H1 (cell line): ENCODE measurements around the gene FANCL. TPM values are rescaled to one million over a fixed set of nuclear protein-coding genes. Genes with fewer than 3 reads are reported as not detected.

Experiments used
- CTCF ChIA-PET: fragments of 300-600 bp; sonication (Branson Sonifier 250); formaldehyde crosslinking; loops from one replicate; lab custom pipeline; 2021; ENCODE audit not compliant: partially characterized antibody; lab: Charles Lee
- POLR2A ChIA-PET: fragments of 300-600 bp; sonication (Branson Sonifier 250); formaldehyde crosslinking; loops from one replicate; lab custom pipeline; 2021; ENCODE audit warnings: inconsistent platforms; ENCODE audit not compliant: partially characterized antibody; lab: Charles Lee
- DNase-seq, 2 experiments: peaks; one replicate each; pipeline versions ENCODE4 v3.0.0 to v3.0.0-alpha.2; 2010 to 2022; ENCODE audit warnings: low spot score in 2 of 2, low read depth in 1 of 2, mixed read lengths in 1 of 2
- FAIRE-seq: peaks from 2 replicates; lab custom pipeline; 2011; peaks lifted over from hg19 to GRCh38; lab: Jason Lieb, UNC
- H2AFZ ChIP-seq: 2 replicates; pipeline ENCODE4 v1.8.1; 2012; ENCODE audit warnings: low read length, inconsistent platforms
- H2AK5ac ChIP-seq: 2 replicates; pipeline ENCODE4 v1.6.1; 2013; ENCODE audit warnings: low read depth, low read length
- H2BK120ac ChIP-seq: replicated peaks from 2 replicates; pipeline ENCODE3; 2013; ENCODE audit warnings: low read depth, low read length, inconsistent platforms
- H2BK12ac ChIP-seq: 2 replicates; pipeline ENCODE4 v1.6.1; 2013; ENCODE audit warnings: low read depth, low read length
- H2BK15ac ChIP-seq: 2 replicates; pipeline ENCODE4 v1.6.1; 2013; ENCODE audit warnings: low read length
- H2BK20ac ChIP-seq: 2 replicates; pipeline ENCODE4 v1.6.1; 2013; ENCODE audit warnings: low read length
- H2BK5ac ChIP-seq: 2 replicates; pipeline ENCODE4 v1.6.1; 2013; ENCODE audit warnings: low read depth, low read length
- H3K14ac ChIP-seq: 2 replicates; pipeline ENCODE4 v1.6.1; 2013; ENCODE audit warnings: inconsistent platforms; ENCODE audit not compliant: insufficient read length
- H3K18ac ChIP-seq: 2 replicates; pipeline ENCODE4 v1.6.1; 2013; ENCODE audit warnings: low read length; ENCODE audit errors: extremely low read depth
- H3K23ac ChIP-seq: 2 replicates; pipeline ENCODE4 v1.6.1; 2013; ENCODE audit warnings: inconsistent platforms; ENCODE audit not compliant: insufficient read length
- H3K23me2 ChIP-seq: 2 replicates; pipeline ENCODE4 v1.6.1; 2013; ENCODE audit warnings: low read depth, low read length
- H3K27ac ChIP-seq: 2 replicates; pipeline ENCODE4 v1.6.1; 2011; ENCODE audit warnings: low read depth, low read length, inconsistent platforms
- H3K27me3 ChIP-seq, 4 experiments: replicated peaks in 1 of 4; 1 replicate in 1 of 4; 2 replicates in 3 of 4; pipeline versions ENCODE4 v1.6.1 to v1.8.1; 2011 to 2013; ENCODE audit warnings: low read length in 3 of 4, mild to moderate bottlenecking in 3 of 4, inconsistent platforms in 2 of 4, mixed read lengths in 2 of 4, moderate library complexity in 1 of 4; ENCODE audit not compliant: control insufficient read depth in 3 of 4, insufficient read depth in 3 of 4; ENCODE audit errors: extremely low read depth in 1 of 4
- H3K36me3 ChIP-seq, 4 experiments: 2 replicates each; pipeline versions ENCODE4 v1.6.1 to v1.8.1; 2011 to 2013; ENCODE audit warnings: mild to moderate bottlenecking in 4 of 4, low read length in 3 of 4, moderate library complexity in 2 of 4, control low read depth in 1 of 4, inconsistent platforms in 1 of 4; ENCODE audit not compliant: insufficient read depth in 4 of 4, control insufficient read depth in 2 of 4
- H3K4ac ChIP-seq: replicated peaks from 2 replicates; pipeline ENCODE3; 2013; ENCODE audit warnings: low read length, low read depth, mixed read lengths, inconsistent platforms; ENCODE audit not compliant: insufficient read length
- H3K4me1 ChIP-seq, 4 experiments: replicated peaks in 1 of 4; 1 replicate in 1 of 4; 2 replicates in 3 of 4; pipeline versions ENCODE4 v1.6.1 to v1.8.1; 2011 to 2013; ENCODE audit warnings: low read length in 3 of 4, inconsistent platforms in 2 of 4, mixed read lengths in 1 of 4; ENCODE audit not compliant: insufficient read depth in 4 of 4, control insufficient read depth in 3 of 4
- H3K4me2 ChIP-seq, 2 experiments: 2 replicates each; pipeline versions ENCODE4 v1.6.1 to v1.8.1; 2011 to 2013; ENCODE audit warnings: low read depth in 2 of 2, low read length in 2 of 2, control low read depth in 1 of 2, inconsistent platforms in 1 of 2, mild to moderate bottlenecking in 1 of 2; ENCODE audit not compliant: insufficient read depth in 1 of 2
- H3K4me3 ChIP-seq, 4 experiments: fragments of 200-600, 300-600 bp in 1 of 4; sonication (generic), shearing (Covaris generic), sonication (Bioruptor Twin) in 1 of 4; 2 replicates each; pipeline versions ENCODE4 v1.5.1 to v1.8.1; 2011 to 2016; ENCODE audit warnings: low read length in 4 of 4, low read depth in 3 of 4, control low read depth in 2 of 4, inconsistent platforms in 2 of 4, mild to moderate bottlenecking in 2 of 4, mixed read lengths in 1 of 4, moderate library complexity in 1 of 4; ENCODE audit not compliant: insufficient read depth in 2 of 4; ENCODE audit errors: extremely low read depth in 1 of 4
- H3K56ac ChIP-seq: replicated peaks from 2 replicates; pipeline ENCODE3; 2013; ENCODE audit warnings: low read depth, mild to moderate bottlenecking, mixed read lengths, low read length, inconsistent platforms; ENCODE audit not compliant: insufficient read length
- H3K79me1 ChIP-seq: 2 replicates; pipeline ENCODE4 v1.6.1; 2013; ENCODE audit warnings: low read depth, low read length, control low read depth
- H3K79me2 ChIP-seq, 2 experiments: 2 replicates each; pipeline versions ENCODE4 v1.6.1 to v1.8.1; 2012 to 2013; ENCODE audit warnings: low read length in 2 of 2, mild to moderate bottlenecking in 2 of 2, inconsistent platforms in 1 of 2; ENCODE audit not compliant: insufficient read depth in 2 of 2, control insufficient read depth in 1 of 2
- H3K9ac ChIP-seq, 4 experiments: replicated peaks in 1 of 4; 1 replicate in 1 of 4; 2 replicates in 3 of 4; pipeline versions ENCODE4 v1.6.1 to v1.8.1; 2011 to 2013; ENCODE audit warnings: low read depth in 3 of 4, low read length in 3 of 4, control low read depth in 2 of 4, mild to moderate bottlenecking in 2 of 4, moderate library complexity in 2 of 4, inconsistent platforms in 1 of 4; ENCODE audit errors: extremely low read depth in 1 of 4
- H3K9me3 ChIP-seq, 2 experiments: 2 replicates each; pipeline versions ENCODE4 v1.6.1 to v1.8.1; 2012 to 2013; ENCODE audit warnings: mild to moderate bottlenecking in 2 of 2, moderate library complexity in 2 of 2, control low read depth in 1 of 2, inconsistent platforms in 1 of 2, low read depth in 1 of 2, low read length in 1 of 2, mixed read lengths in 1 of 2; ENCODE audit not compliant: insufficient read depth in 2 of 2
- H4K20me1 ChIP-seq, 2 experiments: replicated peaks in 1 of 2; 2 replicates each; pipeline versions ENCODE3 to v1.8.1; 2011 to 2013; ENCODE audit warnings: inconsistent platforms in 2 of 2, low read length in 2 of 2, mild to moderate bottlenecking in 1 of 2; ENCODE audit not compliant: insufficient read depth in 2 of 2, control insufficient read depth in 1 of 2
- H4K5ac ChIP-seq: 2 replicates; pipeline ENCODE4 v1.6.1; 2013; ENCODE audit warnings: low read length, low read depth, mixed read lengths, inconsistent platforms; ENCODE audit not compliant: insufficient read length
- H4K8ac ChIP-seq: 2 replicates; pipeline ENCODE4 v1.8.0; 2013; ENCODE audit warnings: mild to moderate bottlenecking, moderate library complexity, low read length, inconsistent platforms; ENCODE audit not compliant: insufficient read depth; ENCODE audit errors: extremely low read depth
- H4K91ac ChIP-seq: replicated peaks from 2 replicates; pipeline ENCODE3; 2013; ENCODE audit warnings: low read length, mixed read lengths, inconsistent platforms; ENCODE audit not compliant: insufficient read length
- polyA plus RNA-seq, 7 experiments: library from polyadenylated mRNA; depleted of rRNA in 3 of 7; stranded (reverse) in 5 of 7; unstranded in 2 of 7; fragments of >200 nt in 5 of 7; fragments of 200-250 nt in 2 of 7; gene quantifications; 1 replicate in 5 of 7; 2 replicates in 1 of 7; 4 replicates in 1 of 7; pipeline versions ENCODE4 v1.2.1 to v1.2.3, GENCODE V29; 2011 to 2013; ENCODE audit warnings: missing spikeins in 2 of 7, mixed read lengths in 2 of 7
- total RNA-seq: library from RNA; stranded (reverse); fragmentation: NEBNext Ultra II Directional; extraction: Animal tissue kit (Norgen Biotek cat#: 25700); gene quantifications from 2 replicates; pipeline ENCODE4 v1.2.1, GENCODE V29; 2021
- TF ChIP-seq, protein P1 (sequence below): IDR thresholded peaks from 2 replicates; pipeline ENCODE4 v1.6.1; 2012; ENCODE audit warnings: inconsistent platforms

Gene FANCL
- total and polyA plus RNA-seq, 2 of the 8 experiments (the other 6 are each of a cell fraction or from before 2014, with no cell fraction given): 38.7 to 55.9 TPM

DNA sequence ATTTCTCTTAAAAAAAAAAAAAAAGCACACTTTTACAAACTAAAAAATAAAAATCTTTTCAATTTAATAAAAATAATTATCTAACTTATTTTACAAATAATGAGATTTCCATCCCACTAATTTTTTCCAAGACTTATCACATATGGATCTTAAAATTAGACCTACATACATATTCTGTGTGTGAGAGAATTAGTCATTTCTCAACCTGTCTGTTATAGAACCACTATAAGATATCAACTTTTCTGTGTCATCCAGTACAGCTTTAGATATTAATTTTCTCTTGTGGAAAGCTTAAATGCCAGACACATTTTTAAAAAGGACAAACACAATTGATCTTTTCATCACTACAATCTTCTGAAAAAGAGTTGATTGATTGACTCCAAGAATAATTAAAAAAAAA, 38.1 kb downstream of the FANCL start:
- FAIRE-seq (no peak), DNase-seq (no peak)
- Histone ChIP-seq H2AK5ac (no peak overlapping the region), H3K27ac (no peak overlapping the region), H2BK15ac (no peak overlapping the region), H4K5ac (no peak overlapping the region), H2BK20ac (no peak overlapping the region), H3K56ac (no peak overlapping the region), H3K4me2 (no peak overlapping the region), H3K4me1 (peaks cover 7 to 14% (median 10%) of the 10 kb centered on the region in 4 experiments), H2BK5ac (no peak overlapping the region), H3K79me2 (peaks cover 0 to 16% of the 10 kb centered on the region in 2 experiments; a peak in 1 of 4 replicates), H4K20me1 (no peaks in the 10 kb centered on the region), H3K4ac (no peak overlapping the region), H3K4me3 (no peak overlapping the region), H3K9me3 (no peaks in the 10 kb centered on the region), H4K91ac (no peak overlapping the region), H2BK120ac (no peak overlapping the region), H3K79me1 (no peaks in the 10 kb centered on the region), H3K23ac (no peak overlapping the region), H3K18ac (no peak overlapping the region), H3K27me3 (no peaks in the 10 kb centered on the region), H3K14ac (no peak overlapping the region), H2BK12ac (no peak overlapping the region), H2AFZ (no peak overlapping the region), H3K23me2 (no peaks in the 10 kb centered on the region), H3K9ac (no peak overlapping the region), H4K8ac (no peak overlapping the region), H3K36me3 (peaks cover 0 to 44% (median 8%) of the 10 kb centered on the region in 4 experiments; a peak in 4 of 8 replicates)
- ChIA-PET CTCF (no interaction called here), POLR2A (no interaction called here)
- TF ChIP-seq, protein P1, sequence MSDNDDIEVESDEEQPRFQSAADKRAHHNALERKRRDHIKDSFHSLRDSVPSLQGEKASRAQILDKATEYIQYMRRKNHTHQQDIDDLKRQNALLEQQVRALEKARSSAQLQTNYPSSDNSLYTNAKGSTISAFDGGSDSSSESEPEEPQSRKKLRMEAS: no peak
